GM18867 (cell line): Measurements from ENCODE around the gene MGAT5.
"Not testable (repeated sequence)": the region's sequence is repeated elsewhere in the genome, so short reads cannot be mapped to it uniquely, and the experiment has no call there.

Experiments
- ATAC-seq: cut with Tn5 transposase; IDR thresholded peaks from one replicate; pipeline ENCODE4 v1.9.1; 2021; ENCODE audit warnings: mild to moderate bottlenecking, moderate library complexity; ENCODE audit not compliant: unreplicated experiment

MGAT5 gene

DNA sequence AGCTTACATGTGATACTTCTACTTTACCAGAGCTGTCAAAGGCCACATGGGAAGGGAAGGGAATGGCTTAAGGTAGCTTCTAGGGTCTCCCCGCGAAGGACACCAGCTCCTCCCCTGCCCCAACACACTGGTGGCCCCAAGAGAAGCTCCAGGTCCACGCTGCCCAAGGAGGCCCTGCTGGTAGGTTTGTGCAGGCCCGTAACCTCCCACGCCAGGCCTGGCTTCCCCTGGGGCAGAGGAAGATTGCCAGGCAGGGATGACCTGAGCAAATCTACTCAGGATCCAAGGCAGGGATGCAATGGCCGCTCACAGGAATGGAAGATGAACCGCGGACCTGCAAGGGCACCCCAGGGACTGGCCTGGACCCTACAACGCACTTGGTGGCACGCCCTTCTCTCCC, 205.1 kb downstream of the MGAT5 start:
- ATAC-seq, result no peak

GRCh38 chr2:134459706-134460406, 206.0 kb downstream of the MGAT5 start:
- no peak for ATAC-seq

- peak; percentile 98 for ATAC-seq
These were observed 206.7 kb downstream of the MGAT5 start for GRCh38 chr2:134460583-134460998.

DNA sequence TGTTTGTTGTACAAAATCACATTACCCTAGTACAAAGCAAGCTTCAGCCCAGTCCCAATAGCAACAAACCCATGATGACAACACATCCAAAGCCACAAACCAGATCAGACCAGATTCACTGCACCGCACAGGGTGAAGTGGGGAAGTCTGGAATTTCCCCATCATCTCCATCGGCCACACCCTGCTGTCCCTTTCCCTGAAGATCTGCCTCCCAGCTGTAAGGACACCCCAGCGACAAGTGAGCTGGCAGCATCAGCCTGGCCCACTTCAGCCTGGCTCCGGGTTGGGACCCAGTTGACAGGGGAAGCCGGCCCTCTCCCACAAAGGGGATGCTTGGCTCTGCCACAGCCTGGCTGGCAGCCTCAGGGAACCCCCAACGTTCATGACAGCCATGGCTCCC, 207.6 kb downstream of the MGAT5 start:
- ATAC-seq, result no peak

- no peak for ATAC-seq
These were observed 208.4 kb downstream of the MGAT5 start for GRCh38 chr2:134462275-134462674.

DNA sequence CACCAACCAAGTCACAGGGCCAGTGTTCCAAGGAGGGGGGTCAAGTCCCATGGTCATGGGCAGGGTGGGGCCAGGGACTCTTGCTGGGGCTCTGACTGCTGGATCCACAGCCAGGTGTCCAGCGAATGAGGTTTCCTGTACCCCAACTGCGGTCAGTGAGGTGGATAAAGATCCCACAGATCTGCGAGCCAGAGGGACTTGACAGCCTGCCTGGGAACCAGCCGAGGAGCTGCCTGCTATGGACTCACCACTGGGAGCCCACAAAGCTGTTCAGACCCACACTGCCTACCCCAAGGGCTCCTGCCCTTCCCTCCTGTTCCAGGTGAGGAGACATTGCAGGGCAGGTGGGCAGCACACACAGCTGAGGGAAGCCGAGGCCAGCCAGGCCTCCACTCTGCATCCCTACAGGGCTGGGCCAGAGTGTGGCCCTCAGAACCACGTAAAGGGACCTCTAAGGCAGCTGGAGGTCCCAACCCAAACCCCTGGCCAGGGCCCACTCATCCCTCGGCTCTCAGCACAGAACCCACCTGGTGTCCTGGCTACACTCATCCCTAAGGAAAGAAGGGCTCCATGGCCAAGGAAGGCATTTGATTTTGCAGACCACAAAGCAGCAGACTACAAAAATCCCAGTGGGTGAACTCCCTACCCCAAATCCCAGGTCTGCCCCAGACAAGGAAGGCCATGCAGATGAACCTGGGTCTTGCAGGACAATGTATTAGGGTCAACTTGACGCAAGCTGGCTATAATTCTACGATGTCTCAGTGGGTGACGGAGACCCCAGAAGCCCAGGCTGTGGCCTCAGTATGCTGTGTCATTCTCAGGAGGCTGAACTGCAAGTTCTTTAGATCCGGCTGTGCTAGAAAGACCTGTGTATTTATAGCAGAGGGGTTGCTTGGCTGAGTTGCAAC, 209.2 kb downstream of the MGAT5 start:
- ATAC-seq, result no peak

DNA sequence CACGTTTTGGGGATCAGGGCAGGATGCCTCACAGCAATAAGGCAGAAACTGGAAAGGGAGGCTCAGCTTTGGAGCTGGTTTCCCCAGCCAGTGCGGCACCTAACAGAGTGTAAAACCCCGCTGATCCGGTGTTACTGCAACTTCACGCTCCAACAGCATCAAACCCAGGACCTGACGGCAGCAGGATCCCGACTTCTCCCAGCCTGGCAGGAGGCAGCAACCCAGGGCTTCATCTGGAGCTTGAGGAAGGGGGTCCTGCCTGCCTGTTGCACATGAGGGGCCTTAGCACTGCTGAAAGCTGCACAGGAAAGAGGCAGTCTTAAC, 209.8 kb downstream of the MGAT5 start:
- no peak for ATAC-seq

DNA sequence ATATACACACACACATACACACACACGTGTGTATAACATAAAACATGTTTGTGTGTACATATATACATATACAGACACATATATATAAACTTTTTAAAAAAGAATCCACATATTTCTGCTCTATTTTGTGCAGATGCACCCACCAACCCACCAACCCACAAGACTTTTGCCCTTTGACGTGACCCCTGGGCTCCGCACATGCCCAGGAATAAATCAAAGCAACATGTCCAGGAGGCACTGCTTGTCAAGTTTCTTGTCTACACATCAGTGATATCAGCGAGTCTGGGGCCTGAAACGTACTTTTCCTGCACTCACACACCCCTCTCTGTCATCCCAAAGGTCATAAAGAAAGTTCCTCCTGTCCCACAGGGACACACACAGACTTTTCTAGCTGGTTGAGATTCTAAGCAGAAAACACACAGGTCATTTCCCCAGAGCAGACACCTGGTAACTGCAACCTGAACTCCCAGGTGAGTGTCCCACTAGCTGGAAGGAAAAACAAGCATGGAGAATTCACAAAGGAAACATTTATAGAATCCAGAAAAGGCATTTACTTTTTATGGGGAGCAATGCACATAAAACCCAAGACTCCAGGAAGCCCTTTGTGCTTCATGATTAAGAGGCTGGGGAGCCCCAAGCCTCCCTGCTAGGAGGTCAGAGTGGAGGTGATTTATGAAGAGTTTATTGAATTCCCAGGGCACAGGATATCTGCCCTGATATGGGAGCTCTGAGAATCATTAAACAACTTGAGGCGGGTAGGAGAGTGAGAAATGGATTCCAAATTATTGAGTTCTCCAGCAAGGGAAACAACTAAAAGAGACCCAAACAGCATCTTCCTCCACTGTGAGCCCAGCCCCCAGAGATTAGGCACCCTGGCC, 211.6 kb downstream of the MGAT5 start:
- ATAC-seq, result no peak

DNA sequence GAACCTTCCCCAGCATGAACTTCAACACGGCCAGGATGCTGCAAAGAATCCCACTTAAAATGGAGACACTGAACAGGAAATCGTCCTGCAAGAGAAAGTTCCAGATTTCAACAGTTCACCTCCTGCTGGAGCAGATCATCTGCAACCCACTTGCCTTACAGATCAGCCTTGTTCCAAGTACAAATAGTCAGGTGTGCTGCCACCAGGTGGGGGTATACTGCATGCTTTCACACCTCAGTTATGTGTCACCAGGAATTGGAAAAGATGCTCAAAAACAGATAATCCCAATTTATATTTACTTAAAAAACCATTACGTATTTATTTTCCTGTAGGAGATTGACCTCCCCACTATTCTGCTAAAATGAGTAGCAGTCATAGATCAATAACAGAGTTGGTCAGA, 212.3 kb downstream of the MGAT5 start:
- ATAC-seq, result no peak

DNA sequence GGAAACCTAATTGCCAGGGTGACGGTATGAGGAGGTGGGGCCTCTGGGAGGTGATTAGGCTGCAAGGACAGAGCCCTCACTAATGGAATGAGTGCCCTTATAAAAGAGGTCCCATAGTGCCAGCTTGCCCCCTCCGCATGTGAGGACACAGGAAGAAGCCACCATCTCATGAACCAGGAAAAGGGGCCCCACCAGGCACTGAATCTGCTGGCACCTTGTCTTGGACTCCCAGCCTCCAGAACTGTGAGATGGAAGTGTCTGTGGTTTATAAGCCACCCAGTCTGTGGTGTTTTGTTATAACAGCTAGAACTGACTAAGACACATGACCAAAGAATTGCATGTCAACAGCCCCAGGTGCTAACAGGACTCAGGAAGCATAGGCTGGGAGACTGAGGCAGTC, 214.3 kb downstream of the MGAT5 start:
- ATAC-seq, result no peak

GRCh38 chr2:134468776-134469175, 214.9 kb downstream of the MGAT5 start:
- ATAC-seq, result no peak

DNA sequence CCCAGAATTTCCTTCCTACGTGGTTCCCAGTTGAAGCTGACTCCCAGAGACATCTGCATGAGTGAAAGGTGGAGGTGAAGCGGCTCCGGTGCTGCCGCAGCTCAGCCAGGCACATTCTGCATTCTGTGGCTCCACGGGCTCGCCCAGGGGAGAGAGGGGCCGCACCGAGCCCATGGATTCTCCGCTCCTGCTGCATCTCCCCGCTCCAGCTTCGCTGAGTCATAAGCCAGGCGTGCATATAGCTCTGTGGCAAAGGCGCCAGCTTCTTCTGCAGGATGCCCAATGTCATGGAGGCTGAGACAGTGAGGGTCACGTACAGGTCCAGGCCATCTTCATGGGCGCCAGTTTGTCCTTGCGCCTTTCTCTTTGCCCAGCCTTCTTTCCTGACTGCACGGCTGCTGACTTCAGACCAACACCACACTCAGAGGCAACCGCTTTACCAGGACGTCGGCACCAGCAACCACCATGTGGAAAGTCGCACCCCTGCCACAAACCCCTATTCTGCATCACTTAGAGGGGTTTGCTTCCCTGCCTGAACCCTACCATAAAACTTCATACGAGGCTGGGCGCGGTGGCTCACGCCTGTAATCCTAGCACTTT, 215.7 kb downstream of the MGAT5 start:
- ATAC-seq, result no peak

DNA sequence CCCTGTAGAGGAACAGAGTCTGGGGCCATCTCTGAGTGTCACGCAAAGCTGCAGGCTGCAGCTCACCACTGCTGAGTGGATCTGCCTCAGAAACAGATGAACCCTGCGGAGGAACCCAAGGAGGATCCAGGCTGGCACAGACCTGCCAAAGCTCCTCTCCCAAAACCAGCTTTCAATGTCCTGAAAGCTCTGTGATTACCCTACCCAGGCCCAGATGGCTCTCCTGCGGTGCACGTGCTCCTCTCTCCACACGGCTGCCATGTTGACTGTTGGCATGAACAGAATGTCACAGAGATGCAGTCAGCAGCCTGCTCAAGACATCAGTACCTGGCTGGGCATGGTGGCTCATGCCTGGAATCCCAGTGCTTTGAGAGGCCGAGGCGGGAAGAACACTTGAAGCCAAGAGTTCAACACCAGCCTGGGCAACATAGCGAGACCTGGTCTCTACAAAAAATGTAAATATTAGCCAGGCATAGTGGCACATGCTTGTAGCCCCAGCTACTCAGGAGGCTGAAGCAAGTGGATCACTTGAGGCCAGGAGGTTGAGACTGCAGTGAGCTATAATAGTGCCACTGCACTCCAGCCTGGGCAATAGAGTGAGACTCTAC, 216.8 kb downstream of the MGAT5 start:
- ATAC-seq, result no peak

DNA sequence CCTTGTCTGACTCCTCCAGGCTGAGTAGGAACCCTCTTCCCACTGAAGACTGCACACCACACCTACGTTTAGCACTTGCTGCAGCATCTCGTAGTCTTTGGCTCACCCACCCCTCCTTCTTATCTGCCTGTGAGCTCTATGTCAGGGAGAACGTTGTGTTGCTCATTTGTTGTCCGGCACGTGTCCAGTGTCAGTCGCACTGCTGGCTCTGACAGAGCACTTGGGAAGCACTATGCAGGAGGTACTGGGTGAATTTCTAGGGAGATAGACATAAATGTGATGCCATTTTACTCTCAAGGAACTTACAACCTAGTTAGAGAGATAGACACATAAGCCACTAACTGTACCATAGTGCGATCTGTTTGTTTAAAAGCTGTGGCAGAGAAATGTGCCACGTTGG, 223.1 kb downstream of the MGAT5 start:
- ATAC-seq, result not testable (repeated sequence)

DNA sequence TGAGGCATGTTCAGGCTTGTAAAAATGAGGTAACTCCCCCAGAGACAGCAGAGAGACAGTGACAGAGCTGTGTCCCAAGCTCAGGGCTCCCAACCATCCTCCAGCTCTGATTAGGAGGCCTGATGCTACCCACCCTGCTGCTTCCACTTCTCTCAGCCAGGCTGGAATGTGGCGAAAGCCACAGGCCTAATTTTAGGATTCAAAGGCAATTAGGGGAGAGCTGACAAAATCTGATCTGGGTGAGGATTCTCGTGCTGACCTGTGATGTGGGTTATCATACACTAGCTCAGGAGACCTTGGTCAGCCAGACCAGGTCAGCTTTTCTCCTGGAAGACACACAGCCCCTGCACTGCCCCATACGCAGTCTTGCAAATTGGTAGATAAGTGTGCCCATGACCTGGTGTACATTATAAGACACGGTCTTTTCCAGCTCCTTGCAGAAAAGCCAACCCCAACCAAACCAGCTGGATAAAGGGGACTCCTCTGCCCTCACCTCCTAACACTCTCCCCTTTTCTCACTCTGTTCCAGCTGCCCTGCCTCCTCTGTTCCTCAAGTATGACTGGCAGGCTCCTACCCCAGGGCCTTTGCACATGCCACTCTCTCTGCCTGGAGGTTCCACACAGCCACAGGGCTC, 225.9 kb downstream of the MGAT5 start:
- ATAC-seq, result no peak

GRCh38 chr2:134482131-134482723, 228.4 kb downstream of the MGAT5 start:
- ATAC-seq, result no peak

DNA sequence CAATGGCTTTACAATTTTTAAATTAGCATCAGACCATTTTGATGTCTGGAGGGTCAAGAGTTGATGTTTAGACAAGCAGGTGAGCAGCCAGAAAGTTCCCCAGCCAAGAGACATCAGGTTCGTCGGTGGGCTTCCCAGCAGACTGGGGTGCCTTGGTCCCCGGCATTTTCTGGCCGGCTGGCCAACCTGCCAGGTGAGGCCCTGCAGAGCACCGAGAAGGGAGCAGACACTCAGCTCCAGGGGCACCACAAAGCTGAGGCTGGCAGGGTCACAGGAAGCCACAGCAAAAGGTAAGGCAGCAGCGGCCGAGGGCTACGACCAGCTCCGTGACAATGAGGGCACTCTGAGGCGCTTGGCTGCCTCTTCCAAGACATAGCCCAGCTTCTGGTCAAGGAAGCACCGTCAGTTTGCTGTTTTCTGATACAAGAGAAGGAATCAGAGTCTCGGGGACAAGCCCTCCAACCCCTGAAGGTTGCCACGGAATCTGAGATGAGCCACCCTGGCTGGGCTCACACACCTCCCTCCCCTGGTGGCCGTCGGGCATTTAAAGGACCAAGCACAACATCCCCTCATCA, 229.0 kb downstream of the MGAT5 start:
- no peak for ATAC-seq

- ATAC-seq, result no peak
These were observed 236.0 kb downstream of the MGAT5 start for GRCh38 chr2:134489732-134490384.

DNA sequence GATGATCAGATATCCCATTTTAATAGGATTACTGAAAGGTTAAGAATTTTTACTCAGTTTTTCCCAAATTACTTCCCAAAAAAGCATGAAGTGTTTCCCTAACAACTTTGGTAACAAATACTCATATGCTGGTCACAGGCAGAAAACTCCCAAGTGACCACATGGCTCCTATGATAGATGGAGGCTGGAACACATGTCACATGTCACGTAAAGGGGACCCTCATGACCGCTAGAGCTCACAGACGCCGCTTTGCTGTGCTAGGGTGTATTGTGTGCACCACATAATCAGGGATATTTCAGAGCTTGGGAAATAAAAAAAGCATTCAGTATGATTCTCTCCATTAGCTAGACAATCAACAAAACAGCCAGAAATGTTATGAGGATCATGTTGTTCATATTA, 236.7 kb downstream of the MGAT5 start:
- no peak for ATAC-seq
